A673 (cell line): Measurements from ENCODE around the gene SNRPD2.

Experiments
- CTCF ChIP-seq: fragments of 300-800, 200-600 bp; sonication (generic); conservative IDR thresholded peaks from 2 replicates; pipeline ENCODE4 v1.5.1; 2017; ENCODE audit warnings: low read depth, mild to moderate bottlenecking, antibody characterized with exemption, low read length, moderate library complexity, mixed read lengths
- EZH2 ChIP-seq: fragments of 200-600 bp; sonication (generic); IDR thresholded peaks from 2 replicates; pipeline ENCODE4 v1.6.1; 2017; ENCODE audit warnings: borderline replicate concordance, low read depth, mild to moderate bottlenecking, mixed read lengths, antibody characterized with exemption, low read length; ENCODE audit not compliant: poor library complexity, severe bottlenecking

GRCh38 chr19:45739498-45740439 lies 48.0 kb upstream of the SNRPD2 start:
- TF ChIP-seq CTCF (no peak), EZH2 (no peak)
